Transverse colon (tissue), 4 donors: ENCODE data around the gene LIN7B.

Experiments
- CTCF ChIP-seq, 5 experiments: fragments of 200-600 bp in 3 of 5; fragments of 450-650 bp in 2 of 5; sonication (generic) in 3 of 5; IDR thresholded peaks; 1 replicate in 2 of 5; 2 replicates in 3 of 5; pipeline ENCODE4 v1.5.1; 2016 to 2017; ENCODE audit warnings: antibody characterized with exemption in 5 of 5, inconsistent platforms in 3 of 5, mild to moderate bottlenecking in 2 of 5, moderate library complexity in 1 of 5
- POLR2A ChIP-seq: fragments of 450-650 bp; IDR thresholded peaks from one replicate; pipeline ENCODE4 v1.6.1; 2016; ENCODE audit warnings: antibody characterized with exemption, mild to moderate bottlenecking, moderate library complexity
- POLR2AphosphoS5 ChIP-seq, 3 donors: sonication (generic); formaldehyde crosslinking; IDR thresholded peaks; one replicate each; pipeline ENCODE4 v1.6.1; 2016; ENCODE audit warnings: antibody characterized with exemption in 3 of 3

- no peak for TF ChIP-seq POLR2AphosphoS5 (IDR thresholded peaks at IDR 0.05)
- TF ChIP-seq CTCF (IDR thresholded peaks at IDR 0.05) = no peak
- no peak for TF ChIP-seq POLR2A
These were observed 21.5 kb upstream of the LIN7B start for GRCh38 chr19:49092686-49093085.
